SU-DHL-6 (cell line): ENCODE measurements around the gene ATG4C.

Experiments used
- H2AFZ ChIP-seq: fragments of 200-600 bp; sonication (generic); 2 replicates; pipeline ENCODE4 v1.6.1; 2014; ENCODE audit warnings: low read depth, mild to moderate bottlenecking, moderate library complexity, mixed read lengths, antibody characterized with exemption, low read length; ENCODE audit not compliant: severe bottlenecking
- H3F3A ChIP-seq: fragments of 200-600 bp; shearing (Covaris generic); 2 replicates; pipeline ENCODE4 v1.6.0; 2016; ENCODE audit warnings: antibody characterized with exemption, mild to moderate bottlenecking; ENCODE audit not compliant: insufficient read depth
- H3K27ac ChIP-seq: fragments of 200-600 bp; sonication (generic); 2 replicates; pipeline ENCODE4 v1.5.1; 2016; ENCODE audit warnings: low read depth, mild to moderate bottlenecking, low read length, moderate library complexity, mixed read lengths
- H3K27me3 ChIP-seq: fragments of 200-600 bp; sonication (generic), shearing (Covaris generic); 2 replicates; pipeline ENCODE4 v1.6.0; 2014; ENCODE audit warnings: mild to moderate bottlenecking, low read length
- H3K36me3 ChIP-seq: fragments of 200-600 bp; sonication (generic); 2 replicates; pipeline ENCODE4 v1.6.1; 2014; ENCODE audit warnings: mild to moderate bottlenecking, low read length, mixed read lengths
- H3K4me2 ChIP-seq: fragments of 300-600, 200-600 bp; shearing (Covaris generic), sonication (generic); 2 replicates; pipeline ENCODE4 v1.6.0; 2014; ENCODE audit warnings: low read length, low read depth, mild to moderate bottlenecking; ENCODE audit not compliant: poor library complexity, severe bottlenecking
- H3K4me3 ChIP-seq: fragments of 200-600 bp; sonication (generic); 2 replicates; pipeline ENCODE4 v1.5.1; 2014; ENCODE audit warnings: antibody characterized with exemption, low read length, mild to moderate bottlenecking, mixed read lengths; ENCODE audit not compliant: insufficient read depth, poor library complexity, severe bottlenecking
- H3K79me2 ChIP-seq: fragments of 200-600 bp; sonication (generic); 2 replicates; pipeline ENCODE4 v1.6.1; 2014; ENCODE audit warnings: mild to moderate bottlenecking, low read length, moderate library complexity; ENCODE audit not compliant: insufficient read depth
- H3K9ac ChIP-seq: fragments of 200-600 bp; sonication (generic); 2 replicates; pipeline ENCODE4 v1.7.0; 2014; ENCODE audit warnings: mild to moderate bottlenecking, low read length
- H3K9me2 ChIP-seq: fragments of 200-600 bp; sonication (generic); replicated peaks from 2 replicates; pipeline ENCODE4 v1.6.1; 2014; ENCODE audit warnings: low read length; ENCODE audit not compliant: insufficient read depth
- H3K9me3 ChIP-seq: fragments of 200-600 bp; sonication (generic); 2 replicates; pipeline ENCODE4 v1.6.1; 2014; ENCODE audit warnings: low read length, mixed read lengths; ENCODE audit not compliant: insufficient read depth
- H4K20me1 ChIP-seq: fragments of 200-600 bp; sonication (generic); 2 replicates; pipeline ENCODE4 v1.6.1; 2014; ENCODE audit warnings: low read depth, mild to moderate bottlenecking, antibody characterized with exemption, low read length, moderate library complexity, mixed read lengths
- EZH2phosphoT487 ChIP-seq: fragments of 200-600 bp; sonication (generic), shearing (Covaris generic); conservative IDR thresholded peaks from 2 replicates; pipeline ENCODE4 v1.6.1; 2018; ENCODE audit warnings: mild to moderate bottlenecking, antibody characterized with exemption, low read length, moderate library complexity, mixed read lengths
- TF ChIP-seq, protein P1 (sequence below): fragments of 200-600 bp; sonication (generic); IDR thresholded peaks from one replicate; pipeline ENCODE4 v1.5.1; 2017; ENCODE audit warnings: antibody characterized with exemption, mild to moderate bottlenecking, low read length, moderate library complexity; ENCODE audit not compliant: insufficient read depth, poor library complexity, severe bottlenecking

ATG4C gene

DNA sequence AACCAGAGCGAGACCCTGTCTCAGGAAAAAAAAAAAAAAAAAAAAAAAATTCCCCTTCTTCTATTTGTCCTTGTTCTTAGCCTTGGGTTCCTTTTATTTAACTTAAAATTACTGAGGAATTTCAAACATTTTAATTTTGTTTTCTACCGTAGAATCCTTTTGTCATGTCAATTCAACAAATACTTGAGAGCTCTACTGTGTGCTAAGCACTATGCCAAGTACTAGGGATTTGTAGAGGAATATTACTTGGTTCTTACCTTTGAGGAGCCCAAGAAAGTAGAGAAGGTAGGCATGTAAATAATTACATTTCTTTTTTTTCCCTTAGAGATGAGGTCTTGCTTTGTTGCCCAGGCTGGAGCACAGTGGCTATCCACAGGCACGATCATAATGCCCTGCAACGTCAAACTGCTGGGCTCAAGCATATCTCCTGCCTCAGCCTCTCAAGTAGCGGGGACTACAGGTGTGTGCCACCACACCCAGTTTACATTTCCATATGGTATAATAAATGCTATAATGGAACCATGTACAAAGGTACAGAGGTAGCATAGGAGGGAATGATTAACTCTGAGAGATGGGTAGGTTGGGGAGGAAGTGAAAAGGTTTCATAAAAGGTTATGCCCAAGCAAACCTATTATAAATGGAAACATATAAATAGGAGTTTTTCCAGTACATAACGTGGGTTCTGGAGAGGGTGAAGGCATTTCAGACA, 104.0 kb downstream of the ATG4C start:
- Histone ChIP-seq H3K9me2 (no peaks in the 10 kb centered on the region), H3K27ac (no peak overlapping the region), H3K79me2 (no peaks in the 10 kb centered on the region), H3K36me3 (no peaks in the 10 kb centered on the region), H3K27me3 (no peaks in the 10 kb centered on the region), H3K4me2 (no peak overlapping the region), H4K20me1 (no peaks in the 10 kb centered on the region), H3K4me3 (no peak overlapping the region), H3F3A (no peaks in the 10 kb centered on the region), H3K9ac (no peak overlapping the region), H3K9me3 (no peaks in the 10 kb centered on the region), H2AFZ (no peak overlapping the region)
- TF ChIP-seq EZH2phosphoT487: no peak
- TF ChIP-seq, protein P1, sequence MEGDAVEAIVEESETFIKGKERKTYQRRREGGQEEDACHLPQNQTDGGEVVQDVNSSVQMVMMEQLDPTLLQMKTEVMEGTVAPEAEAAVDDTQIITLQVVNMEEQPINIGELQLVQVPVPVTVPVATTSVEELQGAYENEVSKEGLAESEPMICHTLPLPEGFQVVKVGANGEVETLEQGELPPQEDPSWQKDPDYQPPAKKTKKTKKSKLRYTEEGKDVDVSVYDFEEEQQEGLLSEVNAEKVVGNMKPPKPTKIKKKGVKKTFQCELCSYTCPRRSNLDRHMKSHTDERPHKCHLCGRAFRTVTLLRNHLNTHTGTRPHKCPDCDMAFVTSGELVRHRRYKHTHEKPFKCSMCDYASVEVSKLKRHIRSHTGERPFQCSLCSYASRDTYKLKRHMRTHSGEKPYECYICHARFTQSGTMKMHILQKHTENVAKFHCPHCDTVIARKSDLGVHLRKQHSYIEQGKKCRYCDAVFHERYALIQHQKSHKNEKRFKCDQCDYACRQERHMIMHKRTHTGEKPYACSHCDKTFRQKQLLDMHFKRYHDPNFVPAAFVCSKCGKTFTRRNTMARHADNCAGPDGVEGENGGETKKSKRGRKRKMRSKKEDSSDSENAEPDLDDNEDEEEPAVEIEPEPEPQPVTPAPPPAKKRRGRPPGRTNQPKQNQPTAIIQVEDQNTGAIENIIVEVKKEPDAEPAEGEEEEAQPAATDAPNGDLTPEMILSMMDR: no peak

DNA sequence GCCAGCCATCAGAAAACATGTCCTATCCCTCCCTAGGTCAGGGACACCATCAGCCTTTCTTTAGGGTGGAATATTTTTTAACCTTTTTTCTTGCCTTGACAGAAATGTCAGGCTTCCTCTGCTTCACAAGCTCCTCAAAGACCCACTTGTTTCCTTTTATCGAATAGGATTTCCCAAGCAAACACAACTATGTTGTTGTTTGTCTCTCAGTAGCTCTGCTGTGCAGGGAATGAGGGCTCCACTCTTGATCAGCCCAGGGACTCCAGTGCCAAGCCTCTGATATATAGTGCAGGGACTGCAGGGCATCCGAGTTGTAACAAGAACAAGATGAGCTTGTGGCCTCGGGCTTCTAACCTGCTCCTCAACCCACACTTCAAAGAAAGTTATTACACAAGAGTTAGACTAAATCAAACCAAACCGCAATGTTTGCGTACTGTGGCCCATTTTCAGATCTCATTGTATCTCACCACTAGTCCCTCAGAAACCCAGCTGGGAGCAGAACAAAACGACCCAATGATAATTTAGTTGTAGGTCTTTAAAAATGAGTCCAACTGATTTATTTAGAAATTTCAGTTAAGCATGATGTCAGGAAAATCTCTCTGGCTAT, 108.1 kb downstream of the ATG4C start:
- no peaks in the 10 kb centered on the region for H3K36me3 ChIP-seq
- no peaks in the 10 kb centered on the region for H3K9me2 ChIP-seq
- H3K4me3 ChIP-seq: no peak overlapping the region
- H3K9me3 ChIP-seq: no peaks in the 10 kb centered on the region
- TF ChIP-seq, protein P1: no peak
- no peak for TF ChIP-seq EZH2phosphoT487
- no peaks in the 10 kb centered on the region for H3K27me3 ChIP-seq
- H3K79me2 ChIP-seq: no peaks in the 10 kb centered on the region
- H2AFZ ChIP-seq: no peak overlapping the region
- H3K9ac ChIP-seq: no peak overlapping the region
- H3F3A ChIP-seq: no peaks in the 10 kb centered on the region
- no peaks in the 10 kb centered on the region for H4K20me1 ChIP-seq
- no peak overlapping the region for H3K4me2 ChIP-seq
- no peak overlapping the region for H3K27ac ChIP-seq

DNA sequence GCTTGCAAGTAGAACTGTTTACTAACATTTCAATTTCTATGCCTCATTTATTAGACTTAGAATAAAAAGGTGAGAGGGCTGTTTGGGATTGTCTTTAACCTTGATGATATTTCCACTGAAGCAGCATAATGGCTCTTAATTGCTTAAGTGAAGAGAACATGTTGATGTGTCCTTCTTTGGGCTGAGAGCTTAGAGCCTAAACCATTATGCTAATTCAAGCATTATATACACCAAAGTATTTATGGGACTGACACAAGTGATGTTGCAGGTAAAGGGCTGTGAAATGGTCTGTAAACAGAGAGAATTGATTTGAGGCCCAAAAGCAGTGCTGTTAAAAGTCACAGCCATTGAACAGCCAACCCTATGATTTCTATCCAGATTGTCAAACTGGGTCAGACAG, 113.9 kb downstream of the ATG4C start:
- H3K27me3 ChIP-seq: no peaks in the 10 kb centered on the region
- no peaks in the 10 kb centered on the region for H3K79me2 ChIP-seq
- H3K27ac ChIP-seq: no peak overlapping the region
- H3K9me3 ChIP-seq: no peaks in the 10 kb centered on the region
- TF ChIP-seq, protein P1: no peak
- no peak for TF ChIP-seq EZH2phosphoT487
- no peaks in the 10 kb centered on the region for H3K9me2 ChIP-seq
- H3K9ac ChIP-seq: no peak overlapping the region
- no peak overlapping the region for H3K4me2 ChIP-seq
- H3K4me3 ChIP-seq: no peak overlapping the region
- no peaks in the 10 kb centered on the region for H3K36me3 ChIP-seq
- H4K20me1 ChIP-seq: no peaks in the 10 kb centered on the region
- no peak overlapping the region for H2AFZ ChIP-seq
- H3F3A ChIP-seq: no peaks in the 10 kb centered on the region
